GM19099 (cell line): ENCODE measurements around the gene EPS8.

ENCODE experiments used
- POLR2A ChIP-seq: IDR thresholded peaks from 3 replicates; pipeline ENCODE4 v1.6.1; 2011; ENCODE audit warnings: low read depth; ENCODE audit not compliant: insufficient read length; ENCODE audit errors: extremely low read depth

EPS8 gene

DNA sequence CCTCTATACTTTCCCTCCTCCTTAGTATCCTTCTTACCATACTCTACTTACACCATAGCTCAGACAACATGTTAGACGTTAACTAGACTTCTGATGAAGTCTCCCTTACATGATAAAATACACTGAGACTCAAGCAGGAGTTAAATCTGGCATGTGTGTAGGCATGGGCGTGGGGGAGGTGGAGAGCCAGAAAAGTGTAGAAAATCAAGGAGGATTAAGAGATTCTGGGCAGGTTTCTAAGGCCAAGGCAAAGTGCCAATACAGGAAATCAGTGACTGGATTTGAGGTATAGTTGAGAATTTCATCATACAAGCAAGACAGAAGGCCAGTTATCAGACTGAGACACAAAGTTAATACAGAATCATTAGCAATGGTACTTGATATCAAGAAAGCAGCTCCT, 37.4 kb downstream of the EPS8 start:
- TF ChIP-seq POLR2A, result no peak

DNA sequence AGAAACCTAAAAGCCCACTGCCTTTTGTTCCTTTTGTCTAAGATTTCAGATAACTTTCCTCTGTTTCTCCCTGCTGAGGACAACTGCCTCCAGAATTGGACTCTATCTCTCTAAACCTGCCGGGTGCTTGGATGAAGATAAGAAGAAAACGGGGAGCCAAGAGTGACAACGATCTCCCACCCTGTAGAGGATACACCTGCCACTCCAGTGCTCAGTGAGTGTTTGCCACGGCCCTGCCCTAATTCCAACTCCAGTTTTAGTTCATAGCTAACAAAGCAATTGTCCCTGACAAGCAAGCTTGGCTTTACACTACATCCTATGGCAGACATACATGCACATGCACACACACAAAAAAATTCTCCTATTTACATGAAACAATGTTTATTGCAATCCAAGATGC, 39.3 kb downstream of the EPS8 start:
- no peak for TF ChIP-seq POLR2A

GRCh38 chr12:15741082-15741481, 48.1 kb downstream of the EPS8 start:
- TF ChIP-seq POLR2A, result no peak

GRCh38 chr12:15738438-15739015, 50.7 kb downstream of the EPS8 start:
- no peak for TF ChIP-seq POLR2A

GRCh38 chr12:15735837-15736615, 53.2 kb downstream of the EPS8 start:
- TF ChIP-seq POLR2A, result no peak

DNA sequence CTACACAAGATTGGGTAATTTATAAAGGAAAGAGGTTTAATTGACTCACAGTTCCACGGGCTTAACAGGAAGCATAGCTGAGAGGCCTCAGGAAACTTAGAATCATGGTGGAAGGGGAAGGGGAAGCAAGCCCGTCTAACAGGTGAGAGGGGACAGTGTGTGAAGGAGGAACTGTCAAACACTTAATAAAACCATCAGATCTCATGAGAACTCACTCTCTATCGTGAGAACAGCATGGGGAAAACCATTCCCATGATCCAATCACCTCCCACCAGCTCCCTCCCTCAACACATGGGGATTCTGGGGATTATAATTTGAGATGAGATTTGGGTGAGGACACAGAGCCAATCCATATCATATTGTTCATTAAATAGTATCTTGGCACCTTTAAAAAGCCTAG, 56.1 kb downstream of the EPS8 start:
- TF ChIP-seq POLR2A, result no peak

DNA sequence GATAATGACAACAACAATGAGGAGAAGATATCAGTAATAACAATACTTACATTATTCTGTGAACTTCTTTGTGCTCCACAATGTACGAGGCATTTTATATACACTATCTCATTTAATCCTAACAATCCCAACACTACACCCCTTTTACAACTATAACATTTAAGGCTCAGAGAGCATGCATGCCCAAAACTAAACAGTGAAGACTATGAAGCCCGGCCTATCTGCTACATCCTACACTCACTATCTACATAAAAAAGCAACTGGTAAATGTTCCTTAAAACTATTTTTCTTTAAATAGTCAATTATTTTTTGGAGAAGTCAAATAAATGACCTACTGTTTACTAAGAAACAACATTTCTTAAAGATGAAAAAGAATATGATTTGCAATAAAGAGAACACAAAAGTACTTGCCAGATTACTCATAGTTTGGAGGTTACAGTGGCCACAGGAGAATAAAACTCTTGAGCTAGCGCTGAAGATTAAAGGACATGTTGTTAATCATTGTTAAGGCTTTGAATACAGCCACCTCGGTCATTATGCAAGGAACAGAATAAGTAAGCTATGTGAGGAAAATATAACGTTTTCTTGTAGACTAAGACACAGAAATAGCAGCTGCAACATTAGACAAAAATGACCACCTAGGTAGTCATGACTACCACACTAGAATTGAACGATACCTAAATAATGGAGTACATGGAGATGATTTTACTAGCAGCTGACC, 56.7 kb downstream of the EPS8 start:
- TF ChIP-seq POLR2A, result no peak

DNA sequence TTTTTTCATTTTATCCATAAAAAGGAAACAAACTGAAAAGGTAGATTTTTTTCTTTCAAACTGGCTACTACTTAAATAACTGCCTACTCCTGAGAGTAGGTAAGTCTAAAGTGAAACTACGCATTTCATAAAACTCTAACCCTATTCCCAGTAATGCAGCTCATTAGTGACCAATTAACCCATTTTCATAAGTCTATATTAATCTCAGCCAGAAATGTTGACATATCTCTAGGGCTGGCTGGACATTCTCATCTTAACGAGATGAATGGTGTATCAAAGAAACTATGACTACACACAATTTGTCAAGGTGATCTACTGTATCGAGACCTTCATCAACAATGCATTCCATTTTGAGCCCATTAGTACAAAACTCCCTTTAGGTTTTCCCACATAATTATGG, 57.2 kb downstream of the EPS8 start:
- TF ChIP-seq POLR2A, result no peak

- TF ChIP-seq POLR2A, result no peak
These were observed 60.1 kb downstream of the EPS8 start for GRCh38 chr12:15729097-15729496.

- no peak for TF ChIP-seq POLR2A
These were observed 61.0 kb downstream of the EPS8 start for GRCh38 chr12:15728118-15728598.

DNA sequence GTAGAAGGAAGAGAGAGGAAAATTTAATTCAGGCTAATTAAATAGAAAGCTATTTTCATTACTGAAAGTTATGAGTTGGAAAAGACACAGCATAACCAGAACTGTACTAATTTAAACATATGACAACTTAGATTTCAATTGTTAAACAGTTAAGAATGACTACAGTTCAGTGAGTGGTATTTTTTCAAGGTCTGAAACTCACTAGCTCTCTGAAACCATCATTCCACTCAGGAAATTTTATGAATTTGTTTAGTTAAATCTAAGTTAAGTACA, 62.4 kb downstream of the EPS8 start:
- TF ChIP-seq POLR2A, result no peak

DNA sequence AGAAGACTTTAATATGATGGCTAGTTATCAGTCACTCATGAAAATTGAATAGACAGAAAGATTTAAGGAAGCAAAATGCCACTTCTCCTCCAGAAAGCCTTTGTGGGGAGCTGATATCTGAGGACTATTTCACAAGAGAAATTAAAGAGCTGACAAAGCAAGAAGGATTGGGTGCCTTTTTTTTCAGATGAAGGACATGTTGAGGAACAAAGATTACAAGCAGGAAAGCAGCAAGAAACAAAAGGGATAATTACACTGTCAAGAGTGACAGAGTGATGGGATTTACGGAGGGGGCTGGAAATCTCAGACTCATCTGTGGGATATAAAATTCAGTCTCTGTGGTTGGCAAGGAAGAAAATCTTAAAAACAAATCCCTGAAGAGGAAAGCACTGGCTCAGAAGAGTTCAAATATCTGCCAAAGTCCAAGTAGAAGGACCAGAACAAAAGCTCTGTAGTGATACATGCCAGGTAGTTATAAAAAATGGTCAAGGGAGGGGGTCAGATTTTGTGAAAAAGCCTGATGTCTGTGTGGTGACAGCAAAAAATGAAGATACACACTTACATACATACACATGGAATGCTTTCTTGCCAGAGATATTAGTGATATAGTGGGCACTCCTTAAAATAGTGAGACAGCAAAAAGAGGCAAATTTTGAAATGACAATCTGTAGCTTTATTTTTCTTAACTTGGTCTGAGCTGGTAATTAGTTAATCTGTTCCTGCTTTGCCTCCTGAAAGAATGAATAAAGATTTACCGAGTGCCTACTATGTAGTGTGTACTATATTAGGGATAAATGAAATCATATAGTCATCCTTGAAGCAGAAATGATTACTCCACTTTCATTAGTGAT, 62.9 kb downstream of the EPS8 start:
- TF ChIP-seq POLR2A, result no peak

DNA sequence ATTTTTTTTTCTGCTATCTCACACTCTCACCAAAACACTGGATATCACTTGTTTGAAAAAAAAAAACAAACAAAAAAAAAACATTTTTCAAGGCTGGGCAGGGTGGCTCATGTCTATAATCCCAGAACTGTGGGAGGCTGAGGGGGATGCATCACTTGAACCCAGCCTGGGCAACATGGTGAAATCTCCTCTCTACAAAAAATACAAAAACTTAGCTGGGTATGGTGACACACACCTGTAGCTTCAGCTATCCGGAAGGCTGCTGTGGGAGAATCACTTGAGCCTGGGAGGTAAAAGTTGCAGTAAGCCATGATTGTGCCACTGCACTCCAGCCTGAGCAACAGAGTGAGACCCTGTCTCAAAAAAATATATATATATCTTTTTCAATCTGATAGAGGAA, 66.2 kb downstream of the EPS8 start:
- no peak for TF ChIP-seq POLR2A

DNA sequence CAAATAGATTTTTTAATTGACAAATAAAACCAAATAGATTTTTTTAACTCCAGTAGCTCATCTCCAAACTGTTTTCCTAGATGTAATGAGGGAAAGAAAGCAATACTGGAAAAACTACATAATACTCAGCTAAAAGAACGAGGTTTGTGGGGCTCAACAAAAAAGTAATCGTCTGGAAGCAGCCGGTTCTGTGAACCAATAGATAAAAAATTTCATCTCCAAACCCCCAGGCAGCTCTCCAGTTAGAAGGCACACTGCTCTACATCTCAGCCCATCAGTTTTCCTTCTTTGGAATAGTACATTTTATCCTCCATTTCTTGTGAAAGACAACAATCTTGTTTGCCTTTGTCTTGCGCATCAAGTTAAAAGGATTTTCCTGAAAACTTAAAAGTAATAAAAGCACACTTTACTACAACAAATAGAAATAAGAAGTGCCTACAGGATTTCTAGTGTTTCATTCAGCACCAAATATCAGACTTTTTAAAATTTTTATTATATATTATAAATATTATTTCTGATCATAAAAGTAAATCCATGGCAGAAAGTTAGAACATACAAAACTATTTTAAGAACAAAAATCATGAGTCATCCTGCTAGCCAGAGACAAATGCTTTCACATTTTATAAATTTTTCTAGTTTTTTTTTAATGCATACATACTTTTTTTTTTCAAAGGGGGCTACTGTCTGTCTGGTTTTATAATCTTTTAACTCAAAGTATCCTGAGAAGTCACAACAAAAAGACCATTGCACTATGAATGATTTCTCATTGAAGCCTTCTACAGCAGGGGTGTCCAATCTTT, 67.7 kb downstream of the EPS8 start:
- TF ChIP-seq POLR2A, result no peak
